GM23248 (cell line): ENCODE measurements around the gene CELF6.

Experiments
- EZH2 ChIP-seq: fragments of 200-600 bp; sonication (generic); IDR thresholded peaks from 2 replicates; pipeline ENCODE4 v1.6.1; 2018; ENCODE audit warnings: antibody characterized with exemption, mild to moderate bottlenecking; ENCODE audit not compliant: insufficient read depth, poor library complexity, severe bottlenecking
- EZH2phosphoT487 ChIP-seq: fragments of 200-600 bp; sonication (generic); IDR thresholded peaks from 2 replicates; pipeline ENCODE4 v1.6.1; 2018; ENCODE audit warnings: antibody characterized with exemption, moderate library complexity, mild to moderate bottlenecking, low read depth; ENCODE audit not compliant: insufficient read depth

GRCh38 chr15:72281713-72282112, 38.2 kb downstream of the CELF6 start:
- TF ChIP-seq EZH2 (no peak), EZH2phosphoT487 (no peak)
